Neural cell (in vitro differentiated cells): Measurements from ENCODE around the gene GSN.

Experiments
- EP300 ChIP-seq: fragments of 450-650 bp; conservative IDR thresholded peaks from 2 replicates; pipeline ENCODE4 v1.6.1; 2014; ENCODE audit warnings: antibody characterized with exemption, mild to moderate bottlenecking, moderate library complexity; ENCODE audit not compliant: poor library complexity, severe bottlenecking
- TAF1 ChIP-seq: IDR thresholded peaks from 2 replicates; pipeline ENCODE4 v1.6.1; 2012; ENCODE audit warnings: low read depth
- TF ChIP-seq, protein P1 (sequence below): fragments of 450-650 bp; IDR thresholded peaks from 2 replicates; pipeline ENCODE4 v1.5.1; 2014; ENCODE audit warnings: antibody characterized with exemption, mild to moderate bottlenecking, moderate library complexity; ENCODE audit not compliant: poor library complexity, severe bottlenecking
- TF ChIP-seq, protein P2 (sequence below): IDR thresholded peaks from 2 replicates; pipeline ENCODE4 v1.6.1; 2012; ENCODE audit warnings: borderline replicate concordance

DNA sequence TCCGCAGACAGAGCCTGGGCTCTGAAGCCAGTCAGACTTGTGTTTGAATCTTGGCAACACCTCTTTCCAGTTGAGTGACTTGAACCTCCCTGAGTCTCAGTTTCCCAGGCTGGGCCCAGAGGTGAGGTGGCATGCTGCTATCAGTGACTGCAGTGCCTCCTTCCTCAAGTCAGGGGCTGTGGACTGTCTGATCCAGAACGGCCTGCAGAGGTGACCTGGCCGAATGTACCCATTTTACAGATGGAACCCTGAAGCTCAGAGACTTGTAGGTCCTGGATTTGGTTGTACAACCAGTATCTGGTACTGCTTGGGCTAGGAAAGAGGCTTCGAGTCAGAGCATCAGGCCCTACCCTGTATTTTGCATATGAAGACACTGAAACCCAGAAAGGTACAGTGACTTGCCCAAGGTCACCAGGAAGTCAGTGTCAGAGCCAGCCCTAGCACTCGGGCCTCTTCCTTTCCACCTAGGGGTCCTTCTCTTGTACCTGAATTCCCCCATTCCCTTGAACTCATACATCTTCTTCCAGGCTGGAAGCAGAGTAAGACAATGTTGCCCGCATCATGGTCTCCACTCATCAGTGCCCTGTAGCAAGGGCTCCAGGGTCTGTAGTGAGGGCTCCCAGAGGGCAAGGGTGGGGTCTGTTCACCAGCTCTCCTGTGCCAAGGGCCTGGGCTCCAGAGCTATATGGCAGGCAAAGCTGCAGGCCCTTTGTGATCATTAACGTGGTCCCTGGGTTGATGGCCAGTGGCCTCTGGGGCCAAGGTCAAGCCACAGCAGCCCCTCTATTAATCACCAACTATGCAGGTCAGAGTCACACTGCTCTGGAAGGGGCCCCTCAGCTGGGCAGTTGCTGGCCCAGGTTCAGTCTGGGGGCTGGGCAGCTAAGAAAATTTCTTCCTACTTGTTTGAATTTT, 28.5 kb downstream of the GSN start:
- TF ChIP-seq, protein P1, sequence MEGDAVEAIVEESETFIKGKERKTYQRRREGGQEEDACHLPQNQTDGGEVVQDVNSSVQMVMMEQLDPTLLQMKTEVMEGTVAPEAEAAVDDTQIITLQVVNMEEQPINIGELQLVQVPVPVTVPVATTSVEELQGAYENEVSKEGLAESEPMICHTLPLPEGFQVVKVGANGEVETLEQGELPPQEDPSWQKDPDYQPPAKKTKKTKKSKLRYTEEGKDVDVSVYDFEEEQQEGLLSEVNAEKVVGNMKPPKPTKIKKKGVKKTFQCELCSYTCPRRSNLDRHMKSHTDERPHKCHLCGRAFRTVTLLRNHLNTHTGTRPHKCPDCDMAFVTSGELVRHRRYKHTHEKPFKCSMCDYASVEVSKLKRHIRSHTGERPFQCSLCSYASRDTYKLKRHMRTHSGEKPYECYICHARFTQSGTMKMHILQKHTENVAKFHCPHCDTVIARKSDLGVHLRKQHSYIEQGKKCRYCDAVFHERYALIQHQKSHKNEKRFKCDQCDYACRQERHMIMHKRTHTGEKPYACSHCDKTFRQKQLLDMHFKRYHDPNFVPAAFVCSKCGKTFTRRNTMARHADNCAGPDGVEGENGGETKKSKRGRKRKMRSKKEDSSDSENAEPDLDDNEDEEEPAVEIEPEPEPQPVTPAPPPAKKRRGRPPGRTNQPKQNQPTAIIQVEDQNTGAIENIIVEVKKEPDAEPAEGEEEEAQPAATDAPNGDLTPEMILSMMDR, result no peak
- TF ChIP-seq, protein P2, sequence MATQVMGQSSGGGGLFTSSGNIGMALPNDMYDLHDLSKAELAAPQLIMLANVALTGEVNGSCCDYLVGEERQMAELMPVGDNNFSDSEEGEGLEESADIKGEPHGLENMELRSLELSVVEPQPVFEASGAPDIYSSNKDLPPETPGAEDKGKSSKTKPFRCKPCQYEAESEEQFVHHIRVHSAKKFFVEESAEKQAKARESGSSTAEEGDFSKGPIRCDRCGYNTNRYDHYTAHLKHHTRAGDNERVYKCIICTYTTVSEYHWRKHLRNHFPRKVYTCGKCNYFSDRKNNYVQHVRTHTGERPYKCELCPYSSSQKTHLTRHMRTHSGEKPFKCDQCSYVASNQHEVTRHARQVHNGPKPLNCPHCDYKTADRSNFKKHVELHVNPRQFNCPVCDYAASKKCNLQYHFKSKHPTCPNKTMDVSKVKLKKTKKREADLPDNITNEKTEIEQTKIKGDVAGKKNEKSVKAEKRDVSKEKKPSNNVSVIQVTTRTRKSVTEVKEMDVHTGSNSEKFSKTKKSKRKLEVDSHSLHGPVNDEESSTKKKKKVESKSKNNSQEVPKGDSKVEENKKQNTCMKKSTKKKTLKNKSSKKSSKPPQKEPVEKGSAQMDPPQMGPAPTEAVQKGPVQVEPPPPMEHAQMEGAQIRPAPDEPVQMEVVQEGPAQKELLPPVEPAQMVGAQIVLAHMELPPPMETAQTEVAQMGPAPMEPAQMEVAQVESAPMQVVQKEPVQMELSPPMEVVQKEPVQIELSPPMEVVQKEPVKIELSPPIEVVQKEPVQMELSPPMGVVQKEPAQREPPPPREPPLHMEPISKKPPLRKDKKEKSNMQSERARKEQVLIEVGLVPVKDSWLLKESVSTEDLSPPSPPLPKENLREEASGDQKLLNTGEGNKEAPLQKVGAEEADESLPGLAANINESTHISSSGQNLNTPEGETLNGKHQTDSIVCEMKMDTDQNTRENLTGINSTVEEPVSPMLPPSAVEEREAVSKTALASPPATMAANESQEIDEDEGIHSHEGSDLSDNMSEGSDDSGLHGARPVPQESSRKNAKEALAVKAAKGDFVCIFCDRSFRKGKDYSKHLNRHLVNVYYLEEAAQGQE, result no peak
- TF ChIP-seq TAF1 (no peak), EP300 (no peak)
